Measurements from ENCODE around the gene PTGS2.
"Not testable (repeated sequence)": the region's sequence is repeated elsewhere in the genome, so short reads cannot be mapped to it uniquely, and the experiment has no call there.

The PTGS2 gene

DNA sequence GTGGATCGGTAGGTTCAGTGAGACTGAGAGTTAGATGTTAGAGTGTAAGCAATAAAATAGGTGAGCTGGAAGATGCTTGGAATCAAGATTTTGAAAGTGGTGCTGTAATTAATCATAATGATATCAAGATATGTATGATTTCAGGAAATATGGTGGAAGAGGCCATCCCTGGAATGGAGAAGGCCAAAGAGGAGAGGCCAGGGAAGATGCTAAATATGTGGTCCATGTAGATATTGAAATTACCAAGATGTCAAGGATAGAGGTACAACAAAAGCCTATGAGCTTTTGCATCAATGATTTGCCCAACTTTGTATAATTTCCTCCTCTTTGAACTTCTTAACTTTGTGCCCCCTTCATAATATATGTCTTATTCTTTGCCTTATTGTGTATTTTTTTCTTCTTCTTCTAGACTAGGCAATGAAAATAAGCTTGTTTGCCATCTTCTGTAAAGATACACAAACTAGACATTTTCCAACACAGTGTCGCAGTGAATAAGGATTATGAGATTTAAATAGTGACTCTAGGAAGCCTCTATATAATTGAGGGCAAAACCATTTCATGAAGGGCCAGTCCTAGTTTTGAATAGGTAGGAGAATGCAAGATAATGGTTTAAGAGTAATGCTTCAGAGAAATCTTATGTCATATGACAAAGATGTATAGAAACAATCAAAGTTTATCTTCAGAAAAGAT is 8.9 kb downstream of the PTGS2 start:
- no peaks in the 10 kb centered on the region for H3K4me1 ChIP-seq (ENCODE audit: control insufficient read depth, insufficient read depth, low read length)
- H3K4me3 ChIP-seq (ENCODE audit: insufficient read depth, low read depth, low read length), result no peak overlapping the region
- no peaks in the 10 kb centered on the region for H3K27me3 ChIP-seq (ENCODE audit: control insufficient read depth, insufficient read depth, low read length, poor library complexity, severe bottlenecking)
- no peak overlapping the region for H3K27ac ChIP-seq (ENCODE audit: insufficient read depth, low read depth, low read length, poor library complexity, severe bottlenecking)
- WGBS, 2 experiments, result 91 to 94% methylated on average over 2 of the region's 2 CpGs
- H3K36me3 ChIP-seq (ENCODE audit: control insufficient read depth, insufficient read depth, low read length), result no peaks in the 10 kb centered on the region
- H3K9me3 ChIP-seq (ENCODE audit: control insufficient read depth, low read length), result no peaks in the 10 kb centered on the region

DNA sequence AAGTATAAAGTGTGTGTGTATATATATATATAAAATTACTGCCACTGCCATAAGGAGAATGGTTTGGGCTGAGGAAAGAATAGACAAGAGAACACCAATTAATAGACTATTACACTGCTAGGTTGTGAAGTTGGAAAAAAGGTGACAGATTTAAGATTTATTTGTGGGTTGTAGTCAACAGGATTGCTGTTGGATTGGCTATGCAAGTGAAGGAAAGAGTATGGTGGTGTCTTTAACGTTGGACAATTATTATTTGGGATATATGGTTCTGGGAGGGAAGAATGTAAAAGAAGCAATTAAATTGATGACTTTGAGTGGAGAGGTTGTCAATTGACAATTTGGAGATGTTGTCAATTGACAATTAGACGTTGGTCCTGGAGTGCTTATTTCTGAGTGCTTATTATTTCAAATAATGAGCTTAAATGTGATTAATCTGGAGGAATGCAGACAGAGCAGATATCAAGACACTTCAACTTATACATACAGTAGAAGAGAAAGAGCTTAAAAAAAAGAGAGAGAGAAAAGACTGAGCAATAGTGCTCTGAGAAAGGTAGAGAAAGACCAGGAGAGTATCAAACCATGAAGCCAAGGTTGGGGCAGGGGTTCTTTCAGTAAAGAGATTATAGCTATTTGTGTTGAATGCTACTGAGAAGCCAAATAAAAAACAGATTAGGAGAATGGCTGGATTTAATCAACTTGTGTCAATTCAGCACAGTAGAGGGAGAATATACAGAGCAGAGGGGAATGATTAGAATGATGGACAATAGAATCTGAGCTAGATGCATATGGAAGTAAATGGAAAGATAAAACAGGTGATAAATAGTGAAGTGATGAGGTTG is 9.7 kb downstream of the PTGS2 start:
- WGBS, 2 experiments, result 85 to 87% methylated on average over 2 of the region's 2 CpGs
- Histone ChIP-seq H3K9me3 (ENCODE audit: control insufficient read depth, low read length) (no peaks in the 10 kb centered on the region), H3K4me3 (ENCODE audit: insufficient read depth, low read depth, low read length) (no peak overlapping the region), H3K27ac (ENCODE audit: insufficient read depth, low read depth, low read length, poor library complexity, severe bottlenecking) (no peak overlapping the region), H3K36me3 (ENCODE audit: control insufficient read depth, insufficient read depth, low read length) (no peaks in the 10 kb centered on the region), H3K4me1 (ENCODE audit: control insufficient read depth, insufficient read depth, low read length) (no peaks in the 10 kb centered on the region), H3K27me3 (ENCODE audit: control insufficient read depth, insufficient read depth, low read length, poor library complexity, severe bottlenecking) (no peaks in the 10 kb centered on the region)

DNA sequence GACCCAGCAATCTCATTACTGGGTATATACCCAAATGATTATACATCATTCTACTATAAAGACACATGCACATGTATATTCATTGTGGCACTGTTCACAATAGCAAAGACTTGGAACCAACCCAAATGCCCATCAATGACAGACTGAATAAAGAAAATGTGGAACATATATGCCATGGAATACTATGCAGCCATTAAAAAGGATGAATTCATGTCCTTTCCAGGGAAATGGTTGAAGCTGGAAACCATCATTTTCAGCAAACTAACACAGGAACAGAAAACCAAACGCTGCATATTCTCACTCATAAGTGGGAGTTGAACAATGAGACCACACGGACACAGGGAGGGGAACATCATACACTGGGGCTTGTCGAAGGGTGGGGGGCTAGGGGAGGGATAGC is 10.4 kb downstream of the PTGS2 start:
- not testable (repeated sequence) for H3K4me3 ChIP-seq (ENCODE audit: insufficient read depth, low read depth, low read length); H3K9me3 ChIP-seq (ENCODE audit: control insufficient read depth, low read length); H3K4me1 ChIP-seq (ENCODE audit: control insufficient read depth, insufficient read depth, low read length); H3K27me3 ChIP-seq (ENCODE audit: control insufficient read depth, insufficient read depth, low read length, poor library complexity, severe bottlenecking); H3K27ac ChIP-seq (ENCODE audit: insufficient read depth, low read depth, low read length, poor library complexity, severe bottlenecking); H3K36me3 ChIP-seq (ENCODE audit: control insufficient read depth, insufficient read depth, low read length)
- 95 to 97% methylated on average over 3 of the region's 3 CpGs for WGBS, 2 experiments

DNA sequence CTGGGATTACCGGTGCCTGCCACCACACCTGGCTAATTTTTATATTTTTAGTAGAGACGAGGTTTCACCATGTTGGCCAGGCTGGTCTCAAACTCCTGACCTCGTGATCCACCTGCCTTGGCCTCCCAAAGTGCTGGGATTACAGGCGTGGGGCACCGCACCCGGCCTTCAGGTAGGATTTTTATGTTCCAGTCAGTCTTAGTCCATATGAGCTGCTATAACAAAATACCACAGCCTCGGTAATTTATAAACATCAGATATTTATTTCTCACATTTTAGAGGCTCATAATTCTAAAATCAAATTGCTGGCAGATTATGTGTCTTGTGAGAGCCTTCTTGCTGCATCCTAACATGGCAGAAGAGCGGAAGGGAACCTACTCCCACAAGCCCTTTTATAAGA is 16.0 kb downstream of the PTGS2 start:
- not testable (repeated sequence) for H3K27me3 ChIP-seq (ENCODE audit: control insufficient read depth, insufficient read depth, low read length, poor library complexity, severe bottlenecking); H3K4me3 ChIP-seq (ENCODE audit: insufficient read depth, low read depth, low read length); H3K9me3 ChIP-seq (ENCODE audit: control insufficient read depth, low read length); H3K36me3 ChIP-seq (ENCODE audit: control insufficient read depth, insufficient read depth, low read length); H3K4me1 ChIP-seq (ENCODE audit: control insufficient read depth, insufficient read depth, low read length); H3K27ac ChIP-seq (ENCODE audit: insufficient read depth, low read depth, low read length, poor library complexity, severe bottlenecking)
- 94% methylated on average over 8 of the region's 8 CpGs for whole genome bisulfite sequencing, 2 experiments

DNA sequence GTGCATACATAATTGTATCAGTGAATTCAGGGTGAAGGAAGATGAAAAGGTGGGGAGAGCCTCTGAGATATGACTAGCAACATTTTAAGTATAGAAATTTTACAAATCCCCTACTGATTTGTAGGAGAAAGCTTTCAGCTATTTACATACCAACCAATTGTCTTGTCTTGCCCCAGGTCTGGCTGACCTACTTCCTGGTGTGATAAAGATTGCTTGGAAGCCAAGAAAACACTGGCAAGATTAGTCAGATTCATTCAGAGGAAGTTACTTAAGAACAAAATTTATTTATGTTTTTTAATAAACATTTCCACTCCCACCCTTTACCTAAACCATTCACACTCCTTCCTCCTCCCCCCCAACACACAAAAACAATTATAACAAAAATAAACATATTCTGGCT is 17.5 kb downstream of the PTGS2 start:
- Histone ChIP-seq H3K27ac (ENCODE audit: insufficient read depth, low read depth, low read length, poor library complexity, severe bottlenecking) (no peak overlapping the region), H3K27me3 (ENCODE audit: control insufficient read depth, insufficient read depth, low read length, poor library complexity, severe bottlenecking) (no peaks in the 10 kb centered on the region), H3K4me1 (ENCODE audit: control insufficient read depth, insufficient read depth, low read length) (no peaks in the 10 kb centered on the region), H3K9me3 (ENCODE audit: control insufficient read depth, low read length) (no peaks in the 10 kb centered on the region), H3K36me3 (ENCODE audit: control insufficient read depth, insufficient read depth, low read length) (no peaks in the 10 kb centered on the region), H3K4me3 (ENCODE audit: insufficient read depth, low read depth, low read length) (no peak overlapping the region)

DNA sequence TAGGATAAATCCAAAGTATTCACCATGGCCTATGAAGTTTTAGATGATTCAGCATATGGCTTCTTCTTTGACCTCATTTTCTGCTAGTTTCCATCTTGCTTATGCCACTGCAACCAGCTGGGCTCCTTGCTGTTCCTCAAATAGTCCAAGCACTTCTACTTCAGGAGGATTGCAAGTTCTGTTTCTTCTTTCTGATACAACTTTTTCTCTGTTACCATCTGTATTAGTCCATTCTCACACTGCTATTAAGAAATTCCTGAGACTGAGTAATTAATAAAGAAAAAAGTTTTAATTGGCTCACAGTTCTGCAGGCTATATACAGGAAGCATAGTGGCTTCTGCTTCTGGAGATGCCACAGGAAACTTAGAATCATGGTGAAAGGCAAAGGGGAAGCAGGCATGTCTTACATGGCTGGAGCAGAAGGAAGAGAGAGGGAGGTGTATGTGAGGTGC is 20.3 kb downstream of the PTGS2 start:
- Histone ChIP-seq H3K4me3 (ENCODE audit: insufficient read depth, low read depth, low read length) (no peak overlapping the region), H3K27me3 (ENCODE audit: control insufficient read depth, insufficient read depth, low read length, poor library complexity, severe bottlenecking) (no peaks in the 10 kb centered on the region), H3K36me3 (ENCODE audit: control insufficient read depth, insufficient read depth, low read length) (no peaks in the 10 kb centered on the region), H3K4me1 (ENCODE audit: control insufficient read depth, insufficient read depth, low read length) (no peaks in the 10 kb centered on the region), H3K27ac (ENCODE audit: insufficient read depth, low read depth, low read length, poor library complexity, severe bottlenecking) (no peak overlapping the region), H3K9me3 (ENCODE audit: control insufficient read depth, low read length) (no peaks in the 10 kb centered on the region)

DNA sequence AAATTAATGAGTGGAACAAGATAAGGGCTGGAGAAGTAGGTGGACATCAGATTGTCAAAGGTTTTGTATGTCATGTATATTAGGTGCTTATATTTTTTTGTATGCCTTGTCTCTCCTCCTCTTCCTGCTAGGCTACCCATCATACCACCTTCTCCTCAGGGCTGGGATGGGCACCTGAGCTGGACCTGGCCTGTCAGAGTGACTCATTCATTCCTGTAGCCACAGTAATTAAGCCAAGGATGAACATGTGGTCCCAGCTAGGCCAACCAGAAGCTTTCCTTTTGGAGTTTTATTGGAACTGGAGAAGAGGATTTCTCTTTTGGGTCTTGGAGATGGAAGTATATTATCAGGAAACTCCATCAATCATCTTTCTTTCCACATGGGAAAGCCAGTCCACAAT is 21.2 kb downstream of the PTGS2 start:
- no peak overlapping the region for H3K27ac ChIP-seq (ENCODE audit: insufficient read depth, low read depth, low read length, poor library complexity, severe bottlenecking)
- no peaks in the 10 kb centered on the region for H3K4me1 ChIP-seq (ENCODE audit: control insufficient read depth, insufficient read depth, low read length)
- no peak overlapping the region for H3K4me3 ChIP-seq (ENCODE audit: insufficient read depth, low read depth, low read length)
- no peaks in the 10 kb centered on the region for H3K27me3 ChIP-seq (ENCODE audit: control insufficient read depth, insufficient read depth, low read length, poor library complexity, severe bottlenecking)
- H3K36me3 ChIP-seq (ENCODE audit: control insufficient read depth, insufficient read depth, low read length), result no peaks in the 10 kb centered on the region
- H3K9me3 ChIP-seq (ENCODE audit: control insufficient read depth, low read length), result no peaks in the 10 kb centered on the region

DNA sequence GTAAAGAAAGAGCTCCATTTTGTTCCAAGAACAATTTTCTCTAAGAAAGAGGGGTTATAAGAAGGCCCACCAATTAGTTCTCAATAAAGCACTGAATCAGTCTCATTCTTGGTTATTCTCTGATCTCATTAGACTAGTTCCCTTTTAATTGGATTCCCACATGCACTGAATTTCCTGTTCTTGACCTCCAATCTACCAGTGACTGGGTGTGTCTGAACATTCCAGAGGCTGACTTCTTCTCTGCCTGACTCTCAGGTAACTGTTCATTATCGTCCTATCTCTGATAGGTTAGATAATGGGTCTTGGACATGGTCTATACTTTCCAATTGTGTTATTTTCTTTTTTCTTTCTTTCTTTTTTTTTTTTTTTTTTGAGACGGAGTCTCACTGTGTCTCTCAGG is 22.7 kb downstream of the PTGS2 start:
- Histone ChIP-seq H3K27ac (ENCODE audit: insufficient read depth, low read depth, low read length, poor library complexity, severe bottlenecking) (no peak overlapping the region), H3K27me3 (ENCODE audit: control insufficient read depth, insufficient read depth, low read length, poor library complexity, severe bottlenecking) (no peaks in the 10 kb centered on the region), H3K4me3 (ENCODE audit: insufficient read depth, low read depth, low read length) (no peak overlapping the region), H3K4me1 (ENCODE audit: control insufficient read depth, insufficient read depth, low read length) (no peaks in the 10 kb centered on the region), H3K9me3 (ENCODE audit: control insufficient read depth, low read length) (no peaks in the 10 kb centered on the region), H3K36me3 (ENCODE audit: control insufficient read depth, insufficient read depth, low read length) (no peaks in the 10 kb centered on the region)
- WGBS, 2 experiments, result 93 to 100% methylated on average over 1 to 2 of the region's 2 CpGs

DNA sequence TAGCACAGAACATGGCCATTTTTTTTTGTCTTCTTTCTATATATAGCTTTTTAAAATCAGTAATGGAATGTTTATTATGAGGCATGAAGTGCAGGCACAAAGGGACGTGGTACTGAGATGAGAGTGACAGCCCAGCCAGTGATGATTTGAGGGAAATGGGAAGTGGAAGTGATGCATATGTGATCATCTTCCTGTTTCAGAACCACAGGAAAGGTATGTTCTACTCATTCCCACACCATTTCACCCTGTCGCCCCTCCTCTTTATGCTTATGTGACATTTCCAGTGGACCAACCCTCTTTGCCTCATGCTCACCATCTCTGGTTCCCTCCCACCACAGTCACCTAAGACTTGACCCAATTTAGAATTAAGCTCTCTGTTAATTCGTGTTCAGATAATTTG is 24.3 kb downstream of the PTGS2 start:
- H3K9me3 ChIP-seq (ENCODE audit: control insufficient read depth, low read length), result no peaks in the 10 kb centered on the region
- H3K27me3 ChIP-seq (ENCODE audit: control insufficient read depth, insufficient read depth, low read length, poor library complexity, severe bottlenecking), result no peaks in the 10 kb centered on the region
- H3K27ac ChIP-seq (ENCODE audit: insufficient read depth, low read depth, low read length, poor library complexity, severe bottlenecking), result no peak overlapping the region
- 88 to 92% methylated on average over 3 of the region's 3 CpGs for WGBS, 2 experiments
- H3K4me1 ChIP-seq (ENCODE audit: control insufficient read depth, insufficient read depth, low read length), result no peaks in the 10 kb centered on the region
- no peaks in the 10 kb centered on the region for H3K36me3 ChIP-seq (ENCODE audit: control insufficient read depth, insufficient read depth, low read length)
- H3K4me3 ChIP-seq (ENCODE audit: insufficient read depth, low read depth, low read length), result no peak overlapping the region

DNA sequence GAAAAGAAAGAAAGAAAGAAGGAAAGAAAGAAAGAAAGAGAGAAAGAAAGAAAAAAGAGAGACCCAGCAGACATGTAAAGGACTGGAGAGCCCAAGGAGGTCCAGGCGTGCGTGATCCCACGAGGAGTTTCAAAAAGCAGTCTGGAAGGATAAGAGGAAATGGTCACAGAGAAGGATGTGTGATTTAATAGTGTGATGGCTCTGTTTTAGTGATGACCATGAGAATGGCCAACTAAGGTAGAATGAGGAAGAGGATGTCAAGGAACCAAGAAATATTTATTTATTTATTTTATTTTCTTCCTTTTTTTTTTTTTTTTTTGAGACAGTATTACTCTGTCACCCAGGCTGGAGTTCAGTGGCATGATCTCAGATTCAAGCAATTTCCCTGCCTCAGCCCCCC is 25.5 kb downstream of the PTGS2 start:
- no peaks in the 10 kb centered on the region for H3K4me1 ChIP-seq (ENCODE audit: control insufficient read depth, insufficient read depth, low read length)
- no peak overlapping the region for H3K27ac ChIP-seq (ENCODE audit: insufficient read depth, low read depth, low read length, poor library complexity, severe bottlenecking)
- no peak overlapping the region for H3K4me3 ChIP-seq (ENCODE audit: insufficient read depth, low read depth, low read length)
- no peaks in the 10 kb centered on the region for H3K9me3 ChIP-seq (ENCODE audit: control insufficient read depth, low read length)
- WGBS, 2 experiments, result 95% methylated on average over 3 of the region's 3 CpGs
- H3K27me3 ChIP-seq (ENCODE audit: control insufficient read depth, insufficient read depth, low read length, poor library complexity, severe bottlenecking), result no peaks in the 10 kb centered on the region
- H3K36me3 ChIP-seq (ENCODE audit: control insufficient read depth, insufficient read depth, low read length), result no peaks in the 10 kb centered on the region

All from ectodermal cell (in vitro differentiated cells).